Fibroblast of peridontal ligament (primary cell): ENCODE data around the gene ATP6V0C.
"Not testable (repeated sequence)": the region's sequence is repeated elsewhere in the genome, so short reads cannot be mapped to it uniquely, and the experiment has no call there.

Experiments
- DNase-seq: peaks from one replicate; pipeline ENCODE4 v3.0.0-alpha.2; 2010; ENCODE audit errors: extremely low read depth

The ATP6V0C gene

GRCh38 chr16:2550283-2550878, 36.6 kb downstream of the ATP6V0C start:
- not testable (repeated sequence) for DNase-seq

- DNase-seq = not testable (repeated sequence)
Measured at GRCh38 chr16:2551420-2551889, 37.7 kb downstream of the ATP6V0C start.

GRCh38 chr16:2554709-2555425, 41.1 kb downstream of the ATP6V0C start:
- not testable (repeated sequence) for DNase-seq

- not testable (repeated sequence) for DNase-seq
Measured at GRCh38 chr16:2557150-2557549, 43.4 kb downstream of the ATP6V0C start.

DNA sequence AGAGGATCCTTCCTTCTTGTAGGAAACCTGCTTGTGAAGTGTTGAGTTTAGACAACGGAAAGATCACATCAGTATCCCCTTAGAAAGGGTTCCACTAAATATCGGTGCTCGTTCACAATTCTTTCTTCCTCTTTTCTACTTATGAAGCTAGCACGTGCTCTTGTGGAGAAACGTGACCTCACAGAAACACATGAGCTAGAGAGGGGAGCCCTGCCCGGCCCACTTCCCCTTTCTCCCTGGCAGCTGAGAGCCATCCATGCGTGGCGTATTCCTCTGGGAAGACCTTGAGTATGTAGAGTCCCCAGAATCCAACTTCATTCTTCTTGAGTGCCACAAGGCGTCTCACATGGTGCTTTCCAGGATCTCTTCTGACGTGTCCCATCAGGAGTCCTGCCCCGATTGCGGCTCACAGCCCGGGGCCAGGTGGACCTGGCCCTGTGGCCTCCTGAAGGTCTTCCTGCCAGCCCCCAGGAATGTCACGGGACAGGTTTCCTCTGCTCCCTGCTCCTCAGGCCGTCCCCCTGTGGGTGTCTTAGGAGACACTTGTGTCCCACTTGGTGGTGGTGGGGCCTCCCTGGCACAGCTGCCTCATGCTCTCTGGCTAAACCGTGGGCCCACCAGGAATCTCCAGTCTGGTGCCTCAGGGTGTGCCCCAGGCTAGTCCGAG, 46.5 kb downstream of the ATP6V0C start:
- DNase-seq = not testable (repeated sequence)

- DNase-seq = not testable (repeated sequence)
Measured at GRCh38 chr16:2560798-2561133, 47.0 kb downstream of the ATP6V0C start.

DNA sequence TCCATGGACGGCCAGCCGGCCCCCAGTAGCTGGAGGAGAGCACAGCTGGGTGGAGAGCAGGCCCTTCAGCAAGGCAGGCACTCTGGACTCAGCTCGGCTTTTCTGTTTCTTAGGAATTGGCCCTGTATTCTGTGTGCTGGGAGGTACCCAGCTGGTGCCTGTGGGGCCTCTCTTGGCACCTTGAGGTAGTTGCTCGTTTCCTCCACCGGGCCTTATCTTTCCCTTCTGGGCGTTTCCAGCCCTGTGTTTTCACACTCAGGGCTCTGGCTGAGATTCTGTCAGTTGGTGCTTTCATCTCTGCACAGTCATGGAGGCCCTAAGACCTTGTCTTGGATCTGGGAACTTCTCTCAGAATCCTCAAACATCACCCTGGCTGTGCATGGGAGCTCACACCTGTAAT, 53.8 kb downstream of the ATP6V0C start:
- DNase-seq = not testable (repeated sequence)

- DNase-seq = not testable (repeated sequence)
Measured at GRCh38 chr16:2568573-2568972, 54.8 kb downstream of the ATP6V0C start.
